DMS53 treated with DMSO at 0.1 percent for 48 hours (cell line): ENCODE results near the gene RUFY3.
"Not testable (repeated sequence)": the region's sequence is repeated elsewhere in the genome, so short reads cannot be mapped to it uniquely, and the experiment has no call there.

ENCODE experiments used
- DNase-seq: peaks from one replicate; lab custom pipeline; 2025; ENCODE audit not compliant: unreplicated experiment; lab: John Stamatoyannopoulos, UW

Gene RUFY3

DNA sequence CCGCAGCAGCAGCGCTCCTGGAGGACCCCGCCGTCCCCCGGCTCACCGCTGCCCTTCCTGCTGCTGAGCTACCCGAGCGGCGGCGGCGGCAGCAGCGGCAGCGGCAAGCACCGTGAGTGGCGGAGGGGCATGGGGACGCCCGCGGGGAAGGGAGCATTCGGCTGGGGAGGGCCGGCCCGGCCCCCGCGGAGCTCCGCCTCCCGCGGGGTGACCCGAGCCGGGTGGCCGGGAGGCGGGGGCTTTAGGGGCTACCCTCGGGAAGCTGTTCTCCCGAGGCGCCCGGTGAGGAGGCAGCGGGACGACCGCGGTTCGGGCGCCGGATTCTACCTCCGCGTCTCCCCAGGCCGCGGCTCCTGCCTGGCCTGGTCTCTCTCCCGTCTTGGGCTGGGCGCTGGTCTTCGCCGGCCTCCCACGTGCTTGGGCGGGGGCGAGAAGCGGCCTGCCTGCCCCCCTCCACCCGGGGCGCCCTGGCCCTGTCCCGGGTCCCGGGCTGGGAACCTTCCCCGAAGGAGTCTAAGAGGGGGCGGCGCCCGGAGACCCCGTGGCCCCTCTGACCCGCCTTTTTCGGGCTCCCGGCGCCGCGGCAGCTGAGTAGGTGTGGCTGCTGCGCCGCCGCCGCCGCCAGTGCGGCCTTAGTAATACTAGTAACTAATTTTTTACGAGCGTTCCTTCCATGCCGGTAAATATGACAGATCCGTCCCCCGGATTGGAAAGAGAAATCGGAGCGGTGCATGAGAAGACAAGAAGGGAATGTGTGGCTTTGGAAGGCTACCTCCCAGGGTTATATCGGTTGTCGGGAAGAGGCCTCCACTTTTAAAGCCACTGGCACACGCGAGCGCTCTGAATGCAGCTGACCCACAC is 16.4 kb upstream of the RUFY3 start:
- DNase-seq = peak; percentile 46

- DNase-seq = no peak
These were observed 15.7 kb upstream of the RUFY3 start for GRCh38 chr4:70706044-70706461.

- DNase-seq = no peak
These were observed 15.2 kb upstream of the RUFY3 start for GRCh38 chr4:70706516-70706915.

DNA sequence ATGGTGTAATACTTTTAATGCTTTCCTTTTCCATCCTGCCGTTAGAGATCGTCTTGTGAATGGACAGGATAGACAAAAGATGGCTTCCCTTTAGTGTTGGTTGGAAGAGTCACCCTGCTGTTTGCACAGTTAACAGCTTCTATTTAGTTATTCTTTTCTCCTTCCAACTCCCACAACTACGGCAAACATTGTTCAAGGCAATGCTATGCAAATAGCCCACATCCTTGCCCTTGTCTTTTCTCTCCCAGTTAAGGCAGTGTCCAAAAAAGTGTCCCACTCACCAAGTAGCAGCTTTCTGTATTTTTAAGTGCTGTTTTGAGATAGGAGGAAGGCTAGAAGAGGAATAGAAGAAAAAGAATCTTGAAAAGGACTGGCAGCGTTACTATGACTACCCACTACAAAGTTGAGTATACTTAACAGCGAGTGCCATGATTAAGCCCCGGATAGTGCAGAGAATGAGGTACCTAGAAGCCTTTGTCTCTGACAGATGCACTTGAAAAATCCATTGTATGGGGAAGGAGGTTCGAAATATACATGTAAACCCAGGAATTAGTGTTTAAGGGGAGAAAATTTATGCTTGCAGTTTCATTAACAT is 12.1 kb upstream of the RUFY3 start:
- no peak for DNase-seq

DNA sequence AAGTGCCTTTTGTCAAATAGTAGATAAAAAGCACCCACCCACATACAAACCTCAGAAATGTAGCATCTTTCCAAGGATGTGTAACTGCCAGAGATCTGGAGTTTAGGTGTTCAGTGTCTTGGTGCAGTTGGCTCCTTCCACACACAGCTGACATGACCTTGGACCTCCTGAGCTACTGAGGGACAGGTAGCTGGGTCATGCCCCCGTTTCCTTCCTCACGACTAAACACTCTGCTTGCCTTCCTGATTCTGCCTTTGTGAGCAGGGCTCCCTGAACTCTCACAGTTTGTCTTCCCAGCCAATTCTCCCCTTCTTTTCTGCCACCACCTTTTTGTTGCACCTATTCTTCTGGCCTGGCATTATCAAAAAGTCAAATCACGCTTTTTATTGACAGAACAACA is 10.2 kb upstream of the RUFY3 start:
- DNase-seq = no peak

- DNase-seq = no peak
These were observed 9.6 kb upstream of the RUFY3 start for GRCh38 chr4:70712150-70712549.

DNA sequence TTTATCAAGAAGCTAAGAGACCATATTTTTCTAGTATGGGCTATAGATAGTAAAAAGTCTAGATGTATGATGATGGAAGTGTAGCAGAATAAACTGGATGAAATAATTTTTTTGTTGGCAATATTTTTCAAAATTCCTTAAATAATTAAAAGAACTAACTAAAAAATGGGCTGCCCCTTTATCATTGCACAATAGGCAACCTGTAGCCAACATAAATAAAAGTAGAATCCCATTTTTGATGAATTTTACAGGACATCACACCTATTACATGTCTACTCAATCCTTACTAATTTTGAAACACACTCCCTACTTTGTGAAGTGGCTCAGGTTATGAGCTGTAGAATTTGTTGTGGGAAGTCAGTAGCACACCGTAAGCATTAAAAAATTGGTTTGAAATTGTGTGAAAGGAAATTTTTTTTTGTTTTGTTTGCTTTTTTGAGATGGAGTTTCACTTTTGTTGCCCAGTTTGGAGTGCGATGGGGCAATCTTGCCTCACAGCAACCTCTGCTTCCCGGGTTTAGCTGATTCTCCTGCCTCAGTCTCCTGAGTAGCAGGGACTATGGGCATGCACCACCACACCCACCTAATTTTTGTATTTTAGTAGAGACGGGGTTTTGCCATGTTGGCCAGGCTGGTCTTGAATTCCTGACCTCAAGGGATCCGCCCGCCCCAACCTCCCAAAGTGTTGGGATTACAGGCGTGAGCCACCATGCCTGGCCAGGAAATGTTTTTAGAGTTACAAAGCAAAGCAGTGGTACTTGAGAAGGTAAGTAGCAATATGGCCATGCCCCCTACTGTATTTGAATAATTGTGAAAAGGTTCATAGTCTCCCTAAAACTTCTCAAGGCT is 8.9 kb upstream of the RUFY3 start:
- DNase-seq = no peak

GRCh38 chr4:70713453-70714078 is 8.2 kb upstream of the RUFY3 start:
- DNase-seq = no peak

GRCh38 chr4:70714079-70714887 is 7.5 kb upstream of the RUFY3 start:
- no peak for DNase-seq

- DNase-seq = no peak
These were observed 6.7 kb upstream of the RUFY3 start for GRCh38 chr4:70715097-70715496.

GRCh38 chr4:70718811-70719604 is 2.8 kb upstream of the RUFY3 start:
- no peak for DNase-seq

- peak; percentile 9 for DNase-seq
These were observed 531 bp downstream of the RUFY3 start for GRCh38 chr4:70722199-70722791.

- no peak for DNase-seq
These were observed 2.7 kb downstream of the RUFY3 start for GRCh38 chr4:70724463-70724862.

DNA sequence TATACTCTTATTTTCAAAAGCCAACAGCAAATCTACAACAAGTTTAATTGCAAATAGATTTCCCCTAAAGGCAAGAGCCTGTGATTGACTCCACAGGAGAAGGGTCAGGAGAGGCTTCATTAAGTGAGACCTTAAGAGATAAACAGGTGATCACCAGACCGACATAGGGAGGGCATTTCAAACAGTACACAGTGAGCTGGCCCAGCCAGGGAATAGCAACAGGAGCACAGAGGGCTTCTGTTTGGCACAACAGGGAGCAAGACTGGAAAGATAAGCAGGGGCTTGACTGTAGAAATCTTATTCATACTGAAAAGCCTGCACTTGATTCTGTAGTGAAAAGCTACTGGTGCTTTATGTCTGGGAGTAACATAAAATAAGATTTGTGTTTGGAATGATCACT is 3.9 kb downstream of the RUFY3 start:
- DNase-seq = no peak

DNA sequence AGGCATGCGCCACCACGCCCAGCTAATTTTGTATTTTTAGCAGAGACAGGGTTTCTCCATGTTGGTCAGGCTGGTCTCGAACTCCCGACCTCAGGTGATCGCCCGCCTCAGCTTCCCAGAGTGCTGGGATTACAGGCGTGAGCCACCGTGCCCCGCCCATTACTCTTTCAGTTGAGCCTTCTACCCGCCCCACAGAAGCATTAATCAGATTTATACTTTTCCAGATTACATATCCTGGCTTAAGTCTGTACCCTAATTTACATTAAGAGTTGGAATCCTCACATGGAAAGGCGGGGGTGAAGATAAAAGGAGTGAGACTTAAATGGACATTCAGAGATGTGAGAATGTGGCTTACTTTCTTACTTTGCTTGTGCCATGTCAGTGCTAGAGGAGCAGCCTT is 4.8 kb downstream of the RUFY3 start:
- DNase-seq = not testable (repeated sequence)

DNA sequence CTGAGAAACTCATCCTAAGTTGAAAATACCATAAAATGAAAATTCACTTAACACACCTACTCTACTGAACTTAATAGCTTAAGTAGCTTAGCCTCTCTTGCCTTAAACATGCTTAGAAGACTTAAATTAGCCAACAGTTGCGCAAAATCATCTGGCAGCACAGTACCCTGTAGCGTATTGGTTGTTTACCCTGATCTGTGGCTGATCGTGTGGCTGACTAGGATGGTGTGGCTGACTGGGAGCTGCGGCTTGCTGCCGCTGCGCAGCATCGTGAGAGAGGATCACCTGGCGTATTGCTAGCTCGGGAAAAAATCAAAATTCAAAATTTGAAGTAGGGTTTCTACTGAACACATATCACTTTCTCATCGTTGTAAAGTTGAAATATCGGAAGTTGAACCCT is 6.3 kb downstream of the RUFY3 start:
- DNase-seq = no peak

DNA sequence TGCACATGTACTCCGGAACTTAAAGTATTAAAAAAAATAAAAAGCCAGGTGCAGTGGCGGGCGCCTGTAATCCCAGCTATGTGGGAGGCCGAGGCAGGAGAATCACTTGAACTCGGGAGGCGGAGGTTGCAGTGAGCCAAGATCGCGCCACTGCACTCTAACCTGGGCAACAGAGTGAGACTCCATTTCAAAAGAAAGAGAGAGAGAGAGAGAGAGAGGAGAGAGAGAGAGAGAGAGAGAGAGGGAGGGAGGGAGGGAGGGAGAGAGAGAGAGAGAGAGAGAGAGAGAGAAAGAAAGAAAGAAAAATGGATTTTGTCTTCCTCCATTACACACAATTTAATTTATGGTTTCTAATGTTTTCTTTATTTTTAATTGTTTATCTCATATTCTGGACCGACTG is 11.1 kb downstream of the RUFY3 start:
- DNase-seq = not testable (repeated sequence)

DNA sequence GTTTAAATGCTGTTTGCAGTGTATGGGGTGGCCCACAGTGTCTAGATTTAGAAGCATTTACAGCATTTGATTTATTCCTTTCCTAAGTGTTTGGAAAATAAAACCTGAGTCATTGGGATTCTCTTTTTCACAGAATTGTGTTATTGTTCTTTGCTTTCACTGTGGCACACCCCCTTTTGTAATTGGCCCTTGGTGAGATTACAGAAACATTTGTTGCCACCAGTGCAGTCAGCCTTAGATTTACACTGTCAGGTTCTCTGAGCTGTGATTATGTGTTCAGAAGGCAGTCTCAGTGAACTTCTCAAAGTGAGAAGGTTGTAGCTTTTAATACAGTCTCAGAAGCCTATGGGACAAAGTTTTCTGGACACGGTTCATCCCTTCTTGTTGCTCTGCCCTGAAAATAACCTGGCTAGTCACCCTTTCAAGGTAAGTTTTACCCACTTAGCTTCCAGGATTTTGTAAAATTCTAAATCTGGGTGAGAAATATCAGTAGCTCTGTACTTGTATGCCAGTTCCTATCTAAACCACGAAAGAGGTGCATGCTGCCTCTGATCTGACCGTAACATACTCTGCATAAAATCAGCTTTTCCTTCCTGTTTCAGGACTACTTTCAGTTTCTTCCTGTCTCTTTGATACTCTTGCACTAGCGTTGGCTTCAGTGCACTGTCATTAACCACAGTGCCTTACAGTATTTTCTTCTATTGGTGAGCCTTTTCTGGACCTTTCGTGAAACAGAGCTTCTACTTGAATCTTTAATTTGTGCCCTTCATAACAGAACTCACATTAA is 12.6 kb downstream of the RUFY3 start:
- peak; percentile 22 for DNase-seq
